Measurements from ENCODE around the gene SLC32A1. TPM values are rescaled to one million over a fixed set of nuclear protein-coding genes. Genes with fewer than 3 reads are reported as not detected.

Gene SLC32A1
- total RNA-seq, 4 donors from 2014 or later, result not detected

GRCh38 chr20:38730167-38730988 is 6.1 kb downstream of the SLC32A1 start:
- TF ChIP-seq, protein P1, sequence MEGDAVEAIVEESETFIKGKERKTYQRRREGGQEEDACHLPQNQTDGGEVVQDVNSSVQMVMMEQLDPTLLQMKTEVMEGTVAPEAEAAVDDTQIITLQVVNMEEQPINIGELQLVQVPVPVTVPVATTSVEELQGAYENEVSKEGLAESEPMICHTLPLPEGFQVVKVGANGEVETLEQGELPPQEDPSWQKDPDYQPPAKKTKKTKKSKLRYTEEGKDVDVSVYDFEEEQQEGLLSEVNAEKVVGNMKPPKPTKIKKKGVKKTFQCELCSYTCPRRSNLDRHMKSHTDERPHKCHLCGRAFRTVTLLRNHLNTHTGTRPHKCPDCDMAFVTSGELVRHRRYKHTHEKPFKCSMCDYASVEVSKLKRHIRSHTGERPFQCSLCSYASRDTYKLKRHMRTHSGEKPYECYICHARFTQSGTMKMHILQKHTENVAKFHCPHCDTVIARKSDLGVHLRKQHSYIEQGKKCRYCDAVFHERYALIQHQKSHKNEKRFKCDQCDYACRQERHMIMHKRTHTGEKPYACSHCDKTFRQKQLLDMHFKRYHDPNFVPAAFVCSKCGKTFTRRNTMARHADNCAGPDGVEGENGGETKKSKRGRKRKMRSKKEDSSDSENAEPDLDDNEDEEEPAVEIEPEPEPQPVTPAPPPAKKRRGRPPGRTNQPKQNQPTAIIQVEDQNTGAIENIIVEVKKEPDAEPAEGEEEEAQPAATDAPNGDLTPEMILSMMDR (IDR thresholded peaks at IDR 0.05; ENCODE audit: low read depth), result no peak

DNA sequence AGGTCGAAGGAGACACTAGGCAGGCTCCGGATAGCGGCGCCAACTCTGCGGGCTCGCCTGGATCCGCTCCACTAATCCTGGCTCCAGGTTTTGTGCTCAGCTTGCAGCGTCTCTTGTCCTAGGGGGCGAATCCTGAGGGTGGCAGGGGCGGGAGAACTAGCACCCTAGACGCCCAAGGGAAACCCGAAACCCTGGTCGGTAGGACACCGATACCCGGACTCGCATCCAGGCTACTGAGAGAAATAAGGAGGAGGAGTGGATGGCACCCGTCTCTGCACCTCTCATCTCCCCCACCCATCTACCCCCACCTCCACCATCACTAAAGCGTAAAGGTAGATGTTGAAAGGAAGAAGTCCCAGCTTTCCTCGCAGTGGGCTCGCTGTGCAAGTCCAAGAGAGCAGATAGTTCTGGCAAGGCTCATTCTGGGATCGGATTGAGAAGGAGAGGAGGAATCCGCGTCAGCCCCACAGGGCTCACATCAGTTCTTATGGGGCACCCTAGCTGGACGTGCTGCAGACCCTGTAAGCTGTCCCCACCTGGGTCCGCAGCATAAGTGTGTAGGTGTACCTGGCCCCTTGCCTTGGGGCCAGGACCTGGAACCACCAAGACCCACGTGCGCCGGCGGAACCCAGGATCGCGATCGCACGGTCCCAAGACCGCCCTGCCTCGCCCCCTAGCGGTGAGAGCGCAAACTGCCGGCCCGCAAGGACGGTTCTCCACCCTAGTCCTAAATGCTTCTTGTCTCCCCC is 6.9 kb downstream of the SLC32A1 start:
- TF ChIP-seq, protein P1 (IDR thresholded peaks at IDR 0.05; ENCODE audit: low read depth), result no peak

- TF ChIP-seq, protein P1 (IDR thresholded peaks at IDR 0.05; ENCODE audit: low read depth), result no peak
Observed at GRCh38 chr20:38731738-38732113, 7.4 kb downstream of the SLC32A1 start.

GRCh38 chr20:38732981-38733380 is 8.7 kb downstream of the SLC32A1 start:
- TF ChIP-seq, protein P1 (IDR thresholded peaks at IDR 0.05; ENCODE audit: low read depth), result no peak

DNA sequence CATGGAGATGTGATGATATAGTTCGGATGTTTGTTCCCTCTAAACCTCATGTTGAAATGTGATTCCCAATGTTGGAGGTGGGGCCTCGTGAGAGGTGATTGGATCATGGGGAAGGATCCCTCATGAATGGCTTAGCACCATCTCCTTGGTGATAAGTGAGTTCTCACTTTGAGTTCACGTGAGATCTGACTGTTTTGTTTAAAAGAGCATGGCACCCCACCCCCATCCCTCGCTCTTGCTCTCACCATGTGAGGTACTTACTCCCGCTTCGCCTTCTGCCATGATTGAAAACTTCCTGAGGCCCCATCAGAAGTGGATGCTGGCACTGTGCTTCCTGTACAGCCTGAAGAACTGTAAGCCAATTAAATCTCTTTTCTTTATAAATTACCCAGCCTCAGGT is 10.9 kb downstream of the SLC32A1 start:
- TF ChIP-seq, protein P1 (IDR thresholded peaks at IDR 0.05; ENCODE audit: low read depth), result no peak

GRCh38 chr20:38737887-38738286 is 13.6 kb downstream of the SLC32A1 start:
- TF ChIP-seq, protein P1 (IDR thresholded peaks at IDR 0.05; ENCODE audit: low read depth), result no peak

GRCh38 chr20:38745757-38746156 is 21.5 kb downstream of the SLC32A1 start:
- TF ChIP-seq, protein P1 (IDR thresholded peaks at IDR 0.05; ENCODE audit: low read depth), result no peak
